A673 (cell line): Measurements from ENCODE around the gene PLEKHG3. TPM values are rescaled to one million over a fixed set of nuclear protein-coding genes. Genes with fewer than 3 reads are reported as not detected.
A peak's percentile ranks its signal among the peaks of the same experiment; 100 is the strongest.

ENCODE experiments used
- BruUV-seq: library from RNA; stranded (reverse); fragments of 400-500 nt; replicated peaks from 2 replicates; lab custom pipeline; 2021; lab: Mats Ljungman, UMichigan
- CTCF ChIA-PET: fragments of 300-600 bp; sonication (Branson Sonifier 250); formaldehyde crosslinking; loops from one replicate; lab custom pipeline; 2022; ENCODE audit warnings: antibody characterized with exemption; lab: Charles Lee
- POLR2A ChIA-PET: fragments of 300-600 bp; sonication (Branson Sonifier 250); formaldehyde crosslinking; loops from one replicate; lab custom pipeline; 2022; ENCODE audit warnings: antibody characterized with exemption; ENCODE audit not compliant: low non-redundant PET; lab: Charles Lee
- DNase-seq: peaks from one replicate; pipeline ENCODE4 v3.0.0-alpha.2; 2015; ENCODE audit warnings: low spot score
- H3K27ac ChIP-seq: fragments of 200-600 bp; sonication (generic); 2 replicates; pipeline ENCODE4 v1.5.1; 2016; ENCODE audit warnings: mixed run types, low read depth, mild to moderate bottlenecking, mixed read lengths, antibody characterized with exemption, low read length; ENCODE audit not compliant: poor library complexity, severe bottlenecking
- H3K27me3 ChIP-seq: fragments of 200-600 bp; sonication (generic); replicated peaks from 2 replicates; pipeline ENCODE4 v1.6.1; 2017; ENCODE audit warnings: mixed run types, low read depth, mild to moderate bottlenecking, mixed read lengths, antibody characterized with exemption, low read length; ENCODE audit not compliant: insufficient read depth, poor library complexity
- H3K36me3 ChIP-seq: fragments of 200-600 bp; sonication (generic); 2 replicates; pipeline ENCODE4 v1.6.1; 2016; ENCODE audit warnings: mixed run types, mild to moderate bottlenecking, mixed read lengths, antibody characterized with exemption, low read length; ENCODE audit not compliant: insufficient read depth, poor library complexity, severe bottlenecking
- H3K4me1 ChIP-seq: fragments of 200-600 bp; sonication (generic); 2 replicates; pipeline ENCODE4 v1.6.1; 2017; ENCODE audit warnings: mixed run types, mild to moderate bottlenecking, mixed read lengths, antibody characterized with exemption, low read length; ENCODE audit not compliant: insufficient read depth, poor library complexity, severe bottlenecking
- H3K4me3 ChIP-seq: fragments of 200-600 bp; sonication (generic); 2 replicates; pipeline ENCODE4 v1.5.1; 2016; ENCODE audit warnings: low read depth, mixed run types, mild to moderate bottlenecking, mixed read lengths, low read length; ENCODE audit not compliant: poor library complexity, severe bottlenecking
- H3K9me3 ChIP-seq: fragments of 200-600 bp; sonication (generic); 2 replicates; pipeline ENCODE4 v1.6.1; 2016; ENCODE audit warnings: mixed run types, low read depth, mild to moderate bottlenecking, mixed read lengths, antibody characterized with exemption, low read length; ENCODE audit not compliant: poor library complexity, severe bottlenecking
- CTCF ChIP-seq: fragments of 300-800, 200-600 bp; sonication (generic); conservative IDR thresholded peaks from 2 replicates; pipeline ENCODE4 v1.5.1; 2017; ENCODE audit warnings: low read depth, mild to moderate bottlenecking, antibody characterized with exemption, low read length, moderate library complexity, mixed read lengths
- EZH2 ChIP-seq: fragments of 200-600 bp; sonication (generic); IDR thresholded peaks from 2 replicates; pipeline ENCODE4 v1.6.1; 2017; ENCODE audit warnings: borderline replicate concordance, low read depth, mild to moderate bottlenecking, mixed read lengths, antibody characterized with exemption, low read length; ENCODE audit not compliant: poor library complexity, severe bottlenecking
- intact Hi-C: fragments of 100-400 bp; cut with micrococcal nuclease; formaldehyde crosslinking; loops from one replicate; pipeline ENCODE4 v1.10.0; 2022; ENCODE audit not compliant: unreplicated experiment
- total RNA-seq: library from RNA; stranded (reverse); gene quantifications from 2 replicates; pipeline ENCODE4 v1.2.3, GENCODE V29; 2021

PLEKHG3 gene
- total RNA-seq, 1 experiment from 2014 or later, result 29.6 TPM

GRCh38 chr14:64725261-64725815 is 21.1 kb downstream of the PLEKHG3 start:
- intact Hi-C loops, result no loop called here
- Histone ChIP-seq H3K4me3 (no peak overlapping the region), H3K27me3 (no peaks in the 10 kb centered on the region), H3K4me1 (peaks cover 38% of the 10 kb centered on the region), H3K9me3 (no peaks in the 10 kb centered on the region), H3K27ac (peak overlapping the region; percentile 18), H3K36me3 (peaks cover 6% of the 10 kb centered on the region)
- ChIA-PET CTCF (no interaction called here), POLR2A (no interaction called here)
- TF ChIP-seq EZH2 (no peak), CTCF (no peak)
- BruUV-seq, result no TSS peak
- peak; percentile 77 for DNase-seq

- CTCF ChIA-PET, result no interaction called here
Observed at GRCh38 chr14:64725879-64726584, 21.8 kb downstream of the PLEKHG3 start.

GRCh38 chr14:64726585-64726890 is 22.3 kb downstream of the PLEKHG3 start:
- TF ChIP-seq EZH2 (no peak), CTCF (no peak)
- no TSS peak for BruUV-seq
- intact Hi-C loops, result no loop called here
- Histone ChIP-seq H3K4me3 (no peak overlapping the region), H3K36me3 (peaks cover 17% of the 10 kb centered on the region), H3K9me3 (no peaks in the 10 kb centered on the region), H3K4me1 (peaks cover 29% of the 10 kb centered on the region), H3K27me3 (no peaks in the 10 kb centered on the region), H3K27ac (no peak overlapping the region)
- POLR2A ChIA-PET, result no interaction called here
- no peak for DNase-seq
- CTCF ChIA-PET, result no interaction called here

More at GRCh38 chr14:64725879-64726584, 21.8 kb downstream of the PLEKHG3 start:
- peaks cover 34% of the 10 kb centered on the region for H3K4me1 ChIP-seq
- intact Hi-C loops, result no loop called here
- peaks cover 13% of the 10 kb centered on the region for H3K36me3 ChIP-seq
- no peak overlapping the region for H3K4me3 ChIP-seq
- no peaks in the 10 kb centered on the region for H3K27me3 ChIP-seq
- no peak for DNase-seq
- TF ChIP-seq CTCF (0 out of 2 replicates have a peak, but pooled peaks have one; percentile 19), EZH2 (no peak)
- POLR2A ChIA-PET, result no interaction called here
- no TSS peak for BruUV-seq
- H3K27ac ChIP-seq, result no peak overlapping the region
- no peaks in the 10 kb centered on the region for H3K9me3 ChIP-seq
